Measurements from ENCODE around the gene ST6GALNAC1.

DNA sequence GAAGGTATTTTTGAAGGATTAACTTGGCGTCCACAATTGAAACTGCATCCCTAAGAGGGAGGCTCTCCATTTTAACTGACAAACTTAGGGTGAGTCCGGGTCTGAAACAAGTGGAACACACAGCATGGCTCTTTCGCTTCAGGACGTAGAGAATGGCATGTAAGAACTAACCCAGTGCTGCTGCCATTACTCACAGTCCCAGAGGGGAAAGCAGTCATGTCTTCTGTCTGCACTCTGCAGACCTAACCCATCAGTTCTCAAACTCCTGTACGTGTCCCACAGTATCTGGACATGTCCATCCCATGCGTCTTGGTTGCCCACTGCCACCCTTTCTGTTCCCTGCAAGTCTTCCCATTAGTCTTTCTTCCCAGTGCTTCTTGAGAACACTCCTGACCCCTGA lies 563 bp downstream of the ST6GALNAC1 start:
- TF ChIP-seq CTCF (IDR thresholded peaks at IDR 0.05): no peak
- TF ChIP-seq POLR2A (IDR thresholded peaks at IDR 0.05): no peak
- TF ChIP-seq POLR2AphosphoS5 (IDR thresholded peaks at IDR 0.05; ENCODE audit: insufficient read depth in 1 of 2, low read depth in 1 of 2): no peak

All from vagina (tissue), 2 donors.